ENCODE results near the gene SRGN.

Gene SRGN

GRCh38 chr10:69096045-69096444 lies 8.1 kb downstream of the SRGN start:
- Histone ChIP-seq H3K27ac (peak overlapping the region; percentile 17), H3K27me3 (replicated peaks) (no peaks in the 10 kb centered on the region), H3K4me3 (ENCODE audit: low read depth, low read length) (no peak overlapping the region), H3K36me3 (replicated peaks) (peaks cover 24% of the 10 kb centered on the region)
- DNase-seq: no peak
- in situ Hi-C loops (cut with HindIII; ENCODE audit: low pct_ligation_motif_present, low sequenced_read_pairs): no loop called here
- TF ChIP-seq CTCF (IDR thresholded peaks at IDR 0.05; ENCODE audit: low read depth, low read length, missing control alignments): no peak

- no peak for TF ChIP-seq CTCF (IDR thresholded peaks at IDR 0.05; ENCODE audit: low read depth, low read length, missing control alignments)
- Histone ChIP-seq H3K27me3 (replicated peaks) (no peaks in the 10 kb centered on the region), H3K27ac (no peak overlapping the region), H3K4me3 (ENCODE audit: low read depth, low read length) (no peak overlapping the region), H3K36me3 (replicated peaks) (peaks cover 30% of the 10 kb centered on the region)
- in situ Hi-C loops (cut with HindIII; ENCODE audit: low pct_ligation_motif_present, low sequenced_read_pairs): no loop called here
- DNase-seq: no peak
Measured at GRCh38 chr10:69097729-69098128, 9.8 kb downstream of the SRGN start.

GRCh38 chr10:69100136-69100872 lies 12.4 kb downstream of the SRGN start:
- Histone ChIP-seq H3K36me3 (replicated peaks) (peaks cover 48% of the 10 kb centered on the region), H3K27ac (no peak overlapping the region)

GRCh38 chr10:69101451-69102095 lies 13.7 kb downstream of the SRGN start:
- DNase-seq: peak; percentile 84
- in situ Hi-C loops (cut with HindIII; ENCODE audit: low pct_ligation_motif_present, low sequenced_read_pairs): no loop called here

More at GRCh38 chr10:69100136-69100872, 12.4 kb downstream of the SRGN start:
- no peak for DNase-seq
- TF ChIP-seq CTCF (IDR thresholded peaks at IDR 0.05; ENCODE audit: low read depth, low read length, missing control alignments): no peak
- Histone ChIP-seq H3K4me3 (ENCODE audit: low read depth, low read length) (no peak overlapping the region), H3K27me3 (replicated peaks) (no peaks in the 10 kb centered on the region)
- in situ Hi-C loops (cut with HindIII; ENCODE audit: low pct_ligation_motif_present, low sequenced_read_pairs): no loop called here

GRCh38 chr10:69102440-69102839 lies 14.5 kb downstream of the SRGN start:
- H3K4me3 ChIP-seq (ENCODE audit: low read depth, low read length): no peak overlapping the region
- in situ Hi-C loops (cut with HindIII; ENCODE audit: low pct_ligation_motif_present, low sequenced_read_pairs): no loop called here
- peaks cover 56% of the 10 kb centered on the region for H3K36me3 ChIP-seq (replicated peaks)
- DNase-seq: no peak
- no peaks in the 10 kb centered on the region for H3K27me3 ChIP-seq (replicated peaks)
- no peak for TF ChIP-seq CTCF (IDR thresholded peaks at IDR 0.05; ENCODE audit: low read depth, low read length, missing control alignments)
- peak overlapping the region; percentile 73 for H3K27ac ChIP-seq

More at GRCh38 chr10:69101451-69102095, 13.7 kb downstream of the SRGN start:
- Histone ChIP-seq H3K27me3 (replicated peaks) (no peaks in the 10 kb centered on the region), H3K4me3 (ENCODE audit: low read depth, low read length) (no peak overlapping the region), H3K36me3 (replicated peaks) (peaks cover 56% of the 10 kb centered on the region), H3K27ac (peak overlapping the region; percentile 73)
- no peak for TF ChIP-seq CTCF (IDR thresholded peaks at IDR 0.05; ENCODE audit: low read depth, low read length, missing control alignments)

Measured in brain microvascular endothelial cell (primary cell).